GM12878 (cell line): ENCODE measurements around the gene A3GALT2.

Source experiments
- CBX5 ChIP-seq: sonication (generic); IDR thresholded peaks from 2 replicates; pipeline ENCODE4 v1.6.1; 2016; ENCODE audit warnings: low read depth, moderate library complexity, mild to moderate bottlenecking, inconsistent platforms
- EZH2 ChIP-seq: IDR thresholded peaks from 2 replicates; pipeline ENCODE4 v1.6.1; 2012; ENCODE audit warnings: low read depth, mild to moderate bottlenecking, control low read depth, inconsistent platforms, low read length, borderline replicate concordance; ENCODE audit not compliant: control insufficient read depth
- POU2F2 ChIP-seq: IDR thresholded peaks from 3 replicates; pipeline ENCODE4 v1.6.1; 2011; ENCODE audit warnings: low read depth, mild to moderate bottlenecking, low read length, borderline replicate concordance
- RFX5 ChIP-seq: IDR thresholded peaks from 2 replicates; pipeline ENCODE4 v1.6.1; 2011; ENCODE audit warnings: low read depth, low read length, improper control_type of control experiment
- SIX5 ChIP-seq: IDR thresholded peaks from 2 replicates; pipeline ENCODE4 v1.6.1; 2011; ENCODE audit warnings: mild to moderate bottlenecking, low read depth, low read length, moderate library complexity; ENCODE audit not compliant: severe bottlenecking
- STAT3 ChIP-seq: IDR thresholded peaks from 2 replicates; pipeline ENCODE4 v1.6.1; 2011; ENCODE audit warnings: low read depth, low read length, improper control_type of control experiment
- TAF1 ChIP-seq: IDR thresholded peaks from 2 replicates; pipeline ENCODE4 v1.6.1; 2011; ENCODE audit warnings: mild to moderate bottlenecking, low read depth, low read length, borderline replicate concordance
- TF ChIP-seq, protein P1 (sequence below), 3 experiments: IDR thresholded peaks in 2 of 3; conservative IDR thresholded peaks in 1 of 3; 2 replicates each; pipeline ENCODE4 v1.5.1; 2011; ENCODE audit warnings: low read depth in 3 of 3, low read length in 3 of 3, mild to moderate bottlenecking in 3 of 3, control low read depth in 2 of 3, moderate library complexity in 2 of 3, inconsistent platforms in 1 of 3, mixed read lengths in 1 of 3; ENCODE audit not compliant: control insufficient read depth in 2 of 3, insufficient read depth in 1 of 3; ENCODE audit errors: extremely low read depth in 1 of 3
- TF ChIP-seq, protein P2 (sequence below): fragments of 450-650 bp; IDR thresholded peaks from 2 replicates; pipeline ENCODE4 v1.6.1; 2017; ENCODE audit warnings: mild to moderate bottlenecking, moderate library complexity
- TF ChIP-seq, protein P3 (sequence below): fragments of 450-650 bp; IDR thresholded peaks from 2 replicates; pipeline ENCODE4 v1.6.1; 2014; ENCODE audit warnings: mild to moderate bottlenecking
- TF ChIP-seq, protein P4 (sequence below): fragments of 450-650 bp; IDR thresholded peaks from 2 replicates; pipeline ENCODE4 v1.6.1; 2016; ENCODE audit warnings: mild to moderate bottlenecking
- TF ChIP-seq, protein P5 (sequence below): fragments of 450-650 bp; formaldehyde crosslinking; IDR thresholded peaks from 2 replicates; pipeline ENCODE4 v1.4.0; 2020; ENCODE audit warnings: mild to moderate bottlenecking, moderate library complexity
- TF ChIP-seq, protein P6 (sequence below): IDR thresholded peaks from 2 replicates; pipeline ENCODE4 v1.6.1; 2011; ENCODE audit warnings: borderline replicate concordance, low read depth, mild to moderate bottlenecking, moderate library complexity, mixed read lengths, low read length; ENCODE audit not compliant: insufficient read depth; ENCODE audit errors: extremely low read length

DNA sequence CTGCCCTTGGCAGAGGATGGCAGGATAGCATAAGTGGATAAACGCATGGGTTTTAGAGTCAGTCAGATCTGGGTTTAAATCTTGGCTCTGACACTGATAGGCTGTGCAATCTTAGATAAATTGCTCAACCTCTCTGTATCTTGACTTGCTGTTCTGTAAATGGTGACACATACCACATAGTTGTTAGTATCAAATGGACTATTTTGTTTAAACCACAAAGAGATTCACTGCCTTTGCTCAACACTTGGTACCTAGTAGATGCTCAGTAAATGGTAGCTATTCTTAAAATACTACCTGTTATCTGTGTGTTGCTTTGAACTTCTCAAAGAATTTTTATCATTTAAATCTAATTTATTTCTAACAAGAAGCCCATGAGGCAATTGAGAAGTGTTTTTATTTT is 39.5 kb upstream of the A3GALT2 start:
- TF ChIP-seq, protein P1, sequence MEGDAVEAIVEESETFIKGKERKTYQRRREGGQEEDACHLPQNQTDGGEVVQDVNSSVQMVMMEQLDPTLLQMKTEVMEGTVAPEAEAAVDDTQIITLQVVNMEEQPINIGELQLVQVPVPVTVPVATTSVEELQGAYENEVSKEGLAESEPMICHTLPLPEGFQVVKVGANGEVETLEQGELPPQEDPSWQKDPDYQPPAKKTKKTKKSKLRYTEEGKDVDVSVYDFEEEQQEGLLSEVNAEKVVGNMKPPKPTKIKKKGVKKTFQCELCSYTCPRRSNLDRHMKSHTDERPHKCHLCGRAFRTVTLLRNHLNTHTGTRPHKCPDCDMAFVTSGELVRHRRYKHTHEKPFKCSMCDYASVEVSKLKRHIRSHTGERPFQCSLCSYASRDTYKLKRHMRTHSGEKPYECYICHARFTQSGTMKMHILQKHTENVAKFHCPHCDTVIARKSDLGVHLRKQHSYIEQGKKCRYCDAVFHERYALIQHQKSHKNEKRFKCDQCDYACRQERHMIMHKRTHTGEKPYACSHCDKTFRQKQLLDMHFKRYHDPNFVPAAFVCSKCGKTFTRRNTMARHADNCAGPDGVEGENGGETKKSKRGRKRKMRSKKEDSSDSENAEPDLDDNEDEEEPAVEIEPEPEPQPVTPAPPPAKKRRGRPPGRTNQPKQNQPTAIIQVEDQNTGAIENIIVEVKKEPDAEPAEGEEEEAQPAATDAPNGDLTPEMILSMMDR (IDR thresholded peaks at IDR 0.05 in 2 of 3, conservative IDR thresholded peaks at IDR 0.05 in 1 of 3; ENCODE audit: control insufficient read depth in 2 of 3, extremely low read depth in 1 of 3, insufficient read depth in 1 of 3, low read depth in 3 of 3, low read length in 3 of 3), result no peak
- TF ChIP-seq, protein P2, sequence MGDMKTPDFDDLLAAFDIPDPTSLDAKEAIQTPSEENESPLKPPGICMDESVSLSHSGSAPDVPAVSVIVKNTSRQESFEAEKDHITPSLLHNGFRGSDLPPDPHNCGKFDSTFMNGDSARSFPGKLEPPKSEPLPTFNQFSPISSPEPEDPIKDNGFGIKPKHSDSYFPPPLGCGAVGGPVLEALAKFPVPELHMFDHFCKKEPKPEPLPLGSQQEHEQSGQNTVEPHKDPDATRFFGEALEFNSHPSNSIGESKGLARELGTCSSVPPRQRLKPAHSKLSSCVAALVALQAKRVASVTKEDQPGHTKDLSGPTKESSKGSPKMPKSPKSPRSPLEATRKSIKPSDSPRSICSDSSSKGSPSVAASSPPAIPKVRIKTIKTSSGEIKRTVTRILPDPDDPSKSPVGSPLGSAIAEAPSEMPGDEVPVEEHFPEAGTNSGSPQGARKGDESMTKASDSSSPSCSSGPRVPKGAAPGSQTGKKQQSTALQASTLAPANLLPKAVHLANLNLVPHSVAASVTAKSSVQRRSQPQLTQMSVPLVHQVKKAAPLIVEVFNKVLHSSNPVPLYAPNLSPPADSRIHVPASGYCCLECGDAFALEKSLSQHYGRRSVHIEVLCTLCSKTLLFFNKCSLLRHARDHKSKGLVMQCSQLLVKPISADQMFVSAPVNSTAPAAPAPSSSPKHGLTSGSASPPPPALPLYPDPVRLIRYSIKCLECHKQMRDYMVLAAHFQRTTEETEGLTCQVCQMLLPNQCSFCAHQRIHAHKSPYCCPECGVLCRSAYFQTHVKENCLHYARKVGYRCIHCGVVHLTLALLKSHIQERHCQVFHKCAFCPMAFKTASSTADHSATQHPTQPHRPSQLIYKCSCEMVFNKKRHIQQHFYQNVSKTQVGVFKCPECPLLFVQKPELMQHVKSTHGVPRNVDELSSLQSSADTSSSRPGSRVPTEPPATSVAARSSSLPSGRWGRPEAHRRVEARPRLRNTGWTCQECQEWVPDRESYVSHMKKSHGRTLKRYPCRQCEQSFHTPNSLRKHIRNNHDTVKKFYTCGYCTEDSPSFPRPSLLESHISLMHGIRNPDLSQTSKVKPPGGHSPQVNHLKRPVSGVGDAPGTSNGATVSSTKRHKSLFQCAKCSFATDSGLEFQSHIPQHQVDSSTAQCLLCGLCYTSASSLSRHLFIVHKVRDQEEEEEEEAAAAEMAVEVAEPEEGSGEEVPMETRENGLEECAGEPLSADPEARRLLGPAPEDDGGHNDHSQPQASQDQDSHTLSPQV, result no peak
- TF ChIP-seq CBX5 (no peak), RFX5 (no peak), EZH2 (no peak), SIX5 (no peak), TAF1 (no peak), STAT3 (no peak), POU2F2 (no peak)
- TF ChIP-seq, protein P3, sequence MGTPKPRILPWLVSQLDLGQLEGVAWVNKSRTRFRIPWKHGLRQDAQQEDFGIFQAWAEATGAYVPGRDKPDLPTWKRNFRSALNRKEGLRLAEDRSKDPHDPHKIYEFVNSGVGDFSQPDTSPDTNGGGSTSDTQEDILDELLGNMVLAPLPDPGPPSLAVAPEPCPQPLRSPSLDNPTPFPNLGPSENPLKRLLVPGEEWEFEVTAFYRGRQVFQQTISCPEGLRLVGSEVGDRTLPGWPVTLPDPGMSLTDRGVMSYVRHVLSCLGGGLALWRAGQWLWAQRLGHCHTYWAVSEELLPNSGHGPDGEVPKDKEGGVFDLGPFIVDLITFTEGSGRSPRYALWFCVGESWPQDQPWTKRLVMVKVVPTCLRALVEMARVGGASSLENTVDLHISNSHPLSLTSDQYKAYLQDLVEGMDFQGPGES, result no peak
- TF ChIP-seq, protein P4, sequence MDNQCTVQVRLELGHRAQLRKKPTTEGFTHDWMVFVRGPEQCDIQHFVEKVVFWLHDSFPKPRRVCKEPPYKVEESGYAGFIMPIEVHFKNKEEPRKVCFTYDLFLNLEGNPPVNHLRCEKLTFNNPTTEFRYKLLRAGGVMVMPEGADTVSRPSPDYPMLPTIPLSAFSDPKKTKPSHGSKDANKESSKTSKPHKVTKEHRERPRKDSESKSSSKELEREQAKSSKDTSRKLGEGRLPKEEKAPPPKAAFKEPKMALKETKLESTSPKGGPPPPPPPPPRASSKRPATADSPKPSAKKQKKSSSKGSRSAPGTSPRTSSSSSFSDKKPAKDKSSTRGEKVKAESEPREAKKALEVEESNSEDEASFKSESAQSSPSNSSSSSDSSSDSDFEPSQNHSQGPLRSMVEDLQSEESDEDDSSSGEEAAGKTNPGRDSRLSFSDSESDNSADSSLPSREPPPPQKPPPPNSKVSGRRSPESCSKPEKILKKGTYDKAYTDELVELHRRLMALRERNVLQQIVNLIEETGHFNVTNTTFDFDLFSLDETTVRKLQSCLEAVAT, result no peak
- TF ChIP-seq, protein P5, sequence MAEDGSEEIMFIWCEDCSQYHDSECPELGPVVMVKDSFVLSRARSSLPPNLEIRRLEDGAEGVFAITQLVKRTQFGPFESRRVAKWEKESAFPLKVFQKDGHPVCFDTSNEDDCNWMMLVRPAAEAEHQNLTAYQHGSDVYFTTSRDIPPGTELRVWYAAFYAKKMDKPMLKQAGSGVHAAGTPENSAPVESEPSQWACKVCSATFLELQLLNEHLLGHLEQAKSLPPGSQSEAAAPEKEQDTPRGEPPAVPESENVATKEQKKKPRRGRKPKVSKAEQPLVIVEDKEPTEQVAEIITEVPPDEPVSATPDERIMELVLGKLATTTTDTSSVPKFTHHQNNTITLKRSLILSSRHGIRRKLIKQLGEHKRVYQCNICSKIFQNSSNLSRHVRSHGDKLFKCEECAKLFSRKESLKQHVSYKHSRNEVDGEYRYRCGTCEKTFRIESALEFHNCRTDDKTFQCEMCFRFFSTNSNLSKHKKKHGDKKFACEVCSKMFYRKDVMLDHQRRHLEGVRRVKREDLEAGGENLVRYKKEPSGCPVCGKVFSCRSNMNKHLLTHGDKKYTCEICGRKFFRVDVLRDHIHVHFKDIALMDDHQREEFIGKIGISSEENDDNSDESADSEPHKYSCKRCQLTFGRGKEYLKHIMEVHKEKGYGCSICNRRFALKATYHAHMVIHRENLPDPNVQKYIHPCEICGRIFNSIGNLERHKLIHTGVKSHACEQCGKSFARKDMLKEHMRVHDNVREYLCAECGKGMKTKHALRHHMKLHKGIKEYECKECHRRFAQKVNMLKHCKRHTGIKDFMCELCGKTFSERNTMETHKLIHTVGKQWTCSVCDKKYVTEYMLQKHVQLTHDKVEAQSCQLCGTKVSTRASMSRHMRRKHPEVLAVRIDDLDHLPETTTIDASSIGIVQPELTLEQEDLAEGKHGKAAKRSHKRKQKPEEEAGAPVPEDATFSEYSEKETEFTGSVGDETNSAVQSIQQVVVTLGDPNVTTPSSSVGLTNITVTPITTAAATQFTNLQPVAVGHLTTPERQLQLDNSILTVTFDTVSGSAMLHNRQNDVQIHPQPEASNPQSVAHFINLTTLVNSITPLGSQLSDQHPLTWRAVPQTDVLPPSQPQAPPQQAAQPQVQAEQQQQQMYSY (CRISPR knock-in tag), result no peak
- TF ChIP-seq, protein P6, sequence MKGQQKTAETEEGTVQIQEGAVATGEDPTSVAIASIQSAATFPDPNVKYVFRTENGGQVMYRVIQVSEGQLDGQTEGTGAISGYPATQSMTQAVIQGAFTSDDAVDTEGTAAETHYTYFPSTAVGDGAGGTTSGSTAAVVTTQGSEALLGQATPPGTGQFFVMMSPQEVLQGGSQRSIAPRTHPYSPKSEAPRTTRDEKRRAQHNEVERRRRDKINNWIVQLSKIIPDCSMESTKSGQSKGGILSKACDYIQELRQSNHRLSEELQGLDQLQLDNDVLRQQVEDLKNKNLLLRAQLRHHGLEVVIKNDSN, result no peak
